Smooth muscle cell (in vitro differentiated cells): Measurements from ENCODE around the gene SLC9A9. TPM values are rescaled to one million over a fixed set of nuclear protein-coding genes. Genes with fewer than 3 reads are reported as not detected.

ENCODE experiments used
- DNase-seq: peaks from one replicate; lab custom pipeline; 2025; ENCODE audit not compliant: unreplicated experiment; lab: John Stamatoyannopoulos, UW
- H2AFZ ChIP-seq: fragments of 200-600 bp; sonication (generic); 2 replicates; pipeline ENCODE4 v1.6.0; 2016; ENCODE audit warnings: antibody characterized with exemption, low read depth, mild to moderate bottlenecking
- H3F3A ChIP-seq: fragments of 200-600 bp; sonication (generic); 2 replicates; pipeline ENCODE4 v1.6.0; 2017; ENCODE audit warnings: antibody characterized with exemption, low read depth
- H3K27ac ChIP-seq: fragments of 200-600 bp; sonication (generic); 2 replicates; pipeline ENCODE4 v1.5.1; 2016; ENCODE audit warnings: low read depth, mild to moderate bottlenecking
- H3K27me3 ChIP-seq: fragments of 200-600 bp; sonication (generic); 2 replicates; pipeline ENCODE4 v1.6.1; 2016; ENCODE audit warnings: low read depth, mild to moderate bottlenecking
- H3K36me3 ChIP-seq: fragments of 200-600 bp; sonication (generic); 2 replicates; pipeline ENCODE4 v1.5.1; 2016; ENCODE audit warnings: low read depth
- H3K4me1 ChIP-seq: fragments of 200-600 bp; sonication (generic); 2 replicates; pipeline ENCODE4 v1.5.1; 2016; ENCODE audit warnings: low read depth
- H3K4me2 ChIP-seq: fragments of 200-600 bp; sonication (generic); 2 replicates; pipeline ENCODE4 v1.6.0; 2016; ENCODE audit warnings: mild to moderate bottlenecking
- H3K4me3 ChIP-seq: fragments of 200-600 bp; sonication (generic); 2 replicates; pipeline ENCODE4 v1.5.1; 2016; ENCODE audit warnings: mild to moderate bottlenecking
- H3K79me2 ChIP-seq: fragments of 200-600 bp; sonication (generic); 2 replicates; pipeline ENCODE4 v1.6.0; 2016; ENCODE audit warnings: low read depth, mild to moderate bottlenecking
- H3K9ac ChIP-seq: fragments of 200-600 bp; sonication (generic); 2 replicates; pipeline ENCODE4 v1.6.0; 2016; ENCODE audit warnings: low read depth
- H3K9me3 ChIP-seq: fragments of 200-600 bp; sonication (generic); replicated peaks from 2 replicates; pipeline ENCODE4 v1.5.1; 2016; ENCODE audit warnings: low read depth
- H4K20me1 ChIP-seq: fragments of 200-600 bp; sonication (generic); 2 replicates; pipeline ENCODE4 v1.6.0; 2016; ENCODE audit warnings: low read depth
- CTCF ChIP-seq: fragments of 200-600 bp; sonication (generic); IDR thresholded peaks from 2 replicates; pipeline ENCODE4 v1.5.1; 2017; ENCODE audit warnings: borderline replicate concordance, mild to moderate bottlenecking, antibody characterized with exemption; ENCODE audit not compliant: insufficient read depth, poor library complexity, severe bottlenecking
- WGBS: methylation state at CpG from one replicate; pipeline ENCODE4 v1.1.7; 2016; ENCODE audit warnings: low lambda C conversion rate; 5-methylcytosine and 5-hydroxymethylcytosine counted together
- polyA plus RNA-seq: library from polyadenylated mRNA; unstranded; fragments of >200 nt; fragmentation: Nextera tagmentation; extraction: Ambion mirVana; gene quantifications from 2 replicates; pipeline ENCODE4 v1.2.1, GENCODE V29; 2016
- total RNA-seq: library from RNA; depleted of rRNA; stranded (reverse); fragments of >200 nt; gene quantifications from 2 replicates; pipeline ENCODE4 v1.2.3, GENCODE V29; 2014

SLC9A9 gene
- total and polyA plus RNA-seq, 2 experiments from 2014 or later: 4.0 to 8.9 TPM

- Histone ChIP-seq H3K4me3 (no peak overlapping the region), H3K4me1 (peaks cover 4% of the 10 kb centered on the region), H4K20me1 (no peaks in the 10 kb centered on the region), H2AFZ (no peak overlapping the region), H3K79me2 (no peaks in the 10 kb centered on the region), H3K27ac (no peak overlapping the region), H3K27me3 (no peaks in the 10 kb centered on the region), H3F3A (no peaks in the 10 kb centered on the region), H3K9ac (no peak overlapping the region), H3K4me2 (no peak overlapping the region), H3K36me3 (no peaks in the 10 kb centered on the region), H3K9me3 (no peaks in the 10 kb centered on the region)
- DNase-seq: no peak
- no peak for TF ChIP-seq CTCF
These were observed 342.1 kb downstream of the SLC9A9 start for GRCh38 chr3:143506190-143506589.

GRCh38 chr3:143503325-143503885 is 344.9 kb downstream of the SLC9A9 start:
- no peak overlapping the region for H3K27ac ChIP-seq
- 97% methylated on average over 4 of the region's 4 CpGs for WGBS
- H3K27me3 ChIP-seq: no peaks in the 10 kb centered on the region
- H3K4me2 ChIP-seq: no peak overlapping the region
- H4K20me1 ChIP-seq: no peaks in the 10 kb centered on the region
- no peak for TF ChIP-seq CTCF
- no peaks in the 10 kb centered on the region for H3K9me3 ChIP-seq
- no peak overlapping the region for H3K9ac ChIP-seq
- DNase-seq: no peak
- H2AFZ ChIP-seq: no peak overlapping the region
- H3K4me3 ChIP-seq: no peak overlapping the region
- no peaks in the 10 kb centered on the region for H3F3A ChIP-seq
- H3K36me3 ChIP-seq: no peaks in the 10 kb centered on the region
- H3K79me2 ChIP-seq: no peaks in the 10 kb centered on the region
- peaks cover 4% of the 10 kb centered on the region for H3K4me1 ChIP-seq

- TF ChIP-seq CTCF: no peak
These were observed 346.2 kb downstream of the SLC9A9 start for GRCh38 chr3:143502081-143502480.

GRCh38 chr3:143497382-143497781 is 350.9 kb downstream of the SLC9A9 start:
- no peaks in the 10 kb centered on the region for H3K36me3 ChIP-seq
- no peak overlapping the region for H3K27ac ChIP-seq
- H3K9ac ChIP-seq: no peak overlapping the region
- no peak overlapping the region for H3K4me3 ChIP-seq
- H2AFZ ChIP-seq: no peak overlapping the region
- H3K4me1 ChIP-seq: peaks cover 4% of the 10 kb centered on the region
- no peaks in the 10 kb centered on the region for H3F3A ChIP-seq
- no peaks in the 10 kb centered on the region for H4K20me1 ChIP-seq
- H3K4me2 ChIP-seq: no peak overlapping the region
- no peaks in the 10 kb centered on the region for H3K27me3 ChIP-seq
- H3K9me3 ChIP-seq: no peaks in the 10 kb centered on the region
- 97% methylated on average over 3 of the region's 3 CpGs for WGBS
- H3K79me2 ChIP-seq: no peaks in the 10 kb centered on the region
- TF ChIP-seq CTCF: no peak
- DNase-seq: no peak

More at GRCh38 chr3:143502081-143502480, 346.2 kb downstream of the SLC9A9 start:
- Histone ChIP-seq H3K36me3 (no peaks in the 10 kb centered on the region), H4K20me1 (no peaks in the 10 kb centered on the region), H3K4me3 (no peak overlapping the region), H3K4me2 (no peak overlapping the region), H3K4me1 (peaks cover 4% of the 10 kb centered on the region), H3K27me3 (no peaks in the 10 kb centered on the region), H3K27ac (no peak overlapping the region), H3K9ac (no peak overlapping the region), H3F3A (no peaks in the 10 kb centered on the region), H3K79me2 (no peaks in the 10 kb centered on the region), H2AFZ (no peak overlapping the region), H3K9me3 (no peaks in the 10 kb centered on the region)
- no peak for DNase-seq
- WGBS: 80% methylated on average over 3 of the region's 3 CpGs
